Kidney epithelial cell (primary cell): ENCODE results near the gene CD68. TPM values are rescaled to one million over a fixed set of nuclear protein-coding genes. Genes with fewer than 3 reads are reported as not detected.

ENCODE experiments used
- DNase-seq: peaks from one replicate; pipeline ENCODE4 v3.0.0-alpha.2; 2010; ENCODE audit warnings: low read depth
- H3K27me3 ChIP-seq: 2 replicates; pipeline ENCODE4 v1.6.0; 2011; ENCODE audit warnings: low read length; ENCODE audit not compliant: control insufficient read depth, insufficient read depth
- H3K36me3 ChIP-seq: 2 replicates; pipeline ENCODE4 v1.5.1; 2011; ENCODE audit warnings: low read length; ENCODE audit not compliant: control insufficient read depth, insufficient read depth
- H3K4me3 ChIP-seq: 2 replicates; pipeline ENCODE4 v1.5.1; 2011; ENCODE audit warnings: low read depth, mild to moderate bottlenecking, control low read depth, low read length
- CTCF ChIP-seq: IDR thresholded peaks from 2 replicates; pipeline ENCODE4 v1.5.1; 2011; ENCODE audit warnings: mild to moderate bottlenecking, moderate library complexity, low read length, control low read depth, inconsistent platforms; ENCODE audit not compliant: insufficient read depth, poor library complexity, severe bottlenecking
- total RNA-seq: library from RNA; depleted of rRNA; stranded (reverse); fragments of >200 nt; gene quantifications from 2 replicates; pipeline ENCODE4 v1.2.3, GENCODE V29; 2015

The CD68 gene
- total RNA-seq, 1 donor from 2014 or later, result 7.4 TPM

- peaks cover 7% of the 10 kb centered on the region for H3K36me3 ChIP-seq
- no peak for DNase-seq
- H3K27me3 ChIP-seq, result no peaks in the 10 kb centered on the region
- TF ChIP-seq CTCF, result no peak
- peak overlapping the region; percentile 69 for H3K4me3 ChIP-seq
These were observed 3.2 kb downstream of the CD68 start for GRCh38 chr17:7582396-7583252.

GRCh38 chr17:7583253-7584109 is 4.0 kb downstream of the CD68 start, which contains the start of gene MPDU1:
MPDU1 (plus strand) TSS chr17:7583852; CDS start chr17:7583863, 11 bp downstream.
- no peak for TF ChIP-seq CTCF
- H3K36me3 ChIP-seq, result peaks cover 4% of the 10 kb centered on the region

GRCh38 chr17:7586673-7587419 is 7.4 kb downstream of the CD68 start:
- H3K4me3 ChIP-seq, result no peak overlapping the region
- H3K27me3 ChIP-seq, result no peaks in the 10 kb centered on the region
- H3K36me3 ChIP-seq, result peaks cover 9% of the 10 kb centered on the region
- DNase-seq, result no peak
- TF ChIP-seq CTCF, result peak; percentile 38

More at GRCh38 chr17:7583253-7584109, 4.0 kb downstream of the CD68 start, which contains the start of gene MPDU1:
- Histone ChIP-seq H3K27me3 (no peaks in the 10 kb centered on the region), H3K4me3 (peak within 1 kb of the TSS; percentile 69)
- peak; percentile 67 for DNase-seq

- H3K4me3 ChIP-seq, result no peak overlapping the region
- no peaks in the 10 kb centered on the region for H3K27me3 ChIP-seq
- H3K36me3 ChIP-seq, result peaks cover 9% of the 10 kb centered on the region
- TF ChIP-seq CTCF, result no peak
- peak; percentile 47 for DNase-seq
These were observed 8.1 kb downstream of the CD68 start for GRCh38 chr17:7587420-7588151.

- no peak for TF ChIP-seq CTCF
- H3K27me3 ChIP-seq, result no peaks in the 10 kb centered on the region
- peaks cover 9% of the 10 kb centered on the region for H3K36me3 ChIP-seq
- no peak for DNase-seq
- H3K4me3 ChIP-seq, result peak overlapping the region; percentile 19
These were observed 9.2 kb downstream of the CD68 start for GRCh38 chr17:7588553-7589203.
